ENCODE data around the gene CITED1. TPM values are rescaled to one million over a fixed set of nuclear protein-coding genes. Genes with fewer than 3 reads are reported as not detected.
A peak's percentile ranks its signal among the peaks of the same experiment; 100 is the strongest.

The CITED1 gene
- total RNA-seq, 1 experiment from 2014 or later: 2.8 TPM

DNA sequence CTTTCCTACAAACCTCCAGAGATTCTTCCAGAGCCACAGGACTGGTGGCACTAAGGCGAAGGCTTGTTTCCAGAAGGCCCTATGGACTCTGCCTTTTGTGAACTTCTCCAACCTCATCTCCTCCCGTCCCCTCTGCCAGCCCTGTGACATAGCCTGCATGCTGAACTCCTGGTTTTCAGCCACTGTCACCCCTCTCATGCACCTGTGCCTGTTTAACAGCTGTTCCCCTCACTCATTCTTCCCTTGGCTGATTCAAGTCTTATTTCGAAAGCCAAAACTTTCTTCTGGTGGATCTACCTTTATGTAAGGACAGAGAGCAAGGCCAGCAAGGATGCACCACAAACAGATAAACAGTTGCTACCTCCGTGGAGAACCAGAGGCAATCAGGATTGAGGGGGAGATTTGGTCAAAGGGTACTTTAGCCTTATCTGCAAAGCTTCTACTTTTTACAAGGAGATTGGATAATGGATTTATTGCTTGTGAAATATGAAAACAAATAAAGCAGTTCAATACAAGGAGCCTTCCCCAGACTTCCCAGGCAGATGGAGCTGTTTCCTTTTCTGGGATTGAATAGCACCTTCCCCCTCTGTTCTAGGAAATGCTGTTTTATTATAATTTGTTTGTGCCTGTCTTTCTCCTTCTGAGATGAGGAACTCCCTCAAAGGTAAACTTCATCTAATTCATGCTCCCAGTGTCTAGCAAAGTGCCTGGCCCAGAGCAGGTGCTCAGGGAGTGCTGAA, 5.7 kb downstream of the CITED1 start:
- ChIA-PET RAD21 (ENCODE audit: low non-redundant PET in 1 of 2, low total read pairs in 2 of 2, uncharacterized antibody in 2 of 2, unreplicated experiment in 2 of 2) (no interaction called here), CTCF (no interaction called here), POLR2A (no interaction called here)
- Histone ChIP-seq H3K9me2 (ENCODE audit: insufficient read depth) (no peaks in the 10 kb centered on the region), H3K4me1 (ENCODE audit: control insufficient read depth in 1 of 2, insufficient read depth in 2 of 2, low read length in 2 of 2) (no peaks in the 10 kb centered on the region), H3K27me3 (ENCODE audit: insufficient read depth, low read length) (no peaks in the 10 kb centered on the region; the same call in 1 of the 2 replicates), H3K4me3 (replicated peaks in 1 of 2; ENCODE audit: low read depth in 1 of 2, low read length in 2 of 2) (no peak overlapping the region), H3K27ac (ENCODE audit: low read depth, low read length) (no peak overlapping the region), H3K79me2 (ENCODE audit: insufficient read depth, low read length) (no peaks in the 10 kb centered on the region), H3K4me2 (ENCODE audit: low read length) (no peak overlapping the region), H2AFZ (ENCODE audit: low read depth, low read length, poor library complexity, severe bottlenecking) (no peak overlapping the region), H4K20me1 (ENCODE audit: insufficient read depth) (no peaks in the 10 kb centered on the region), H3K36me3 (ENCODE audit: control insufficient read depth in 1 of 2, insufficient read depth in 2 of 2, low read length in 2 of 2) (no peaks in the 10 kb centered on the region), H3K9ac (ENCODE audit: low read length) (no peak overlapping the region), H3K9me3 (ENCODE audit: control insufficient read depth in 1 of 2, insufficient read depth in 1 of 2, low read depth in 1 of 2, low read length in 2 of 2) (no peaks in the 10 kb centered on the region)
- intact Hi-C loops (cut with micrococcal nuclease): loop anchor here (10.0 kb wide), 1 partner anchor 245 kb away; no protein-coding TSS in a partner anchor
- BruUV-seq (replicated peaks): no TSS peak
- DNase-seq (ENCODE audit: low read depth, low spot score): no peak
- TF ChIP-seq MAX (IDR thresholded peaks at IDR 0.05) (no peak), FOSL1 (IDR thresholded peaks at IDR 0.05; ENCODE audit: low read depth) (no peak), RAD21 (IDR thresholded peaks at IDR 0.05; ENCODE audit: low read depth) (peak; percentile 8; the same call in 1 of the 2 replicates)
- ATAC-seq: no peak

- Histone ChIP-seq H3K4me2 (ENCODE audit: low read length) (no peak overlapping the region), H3K9me2 (ENCODE audit: insufficient read depth) (no peaks in the 10 kb centered on the region), H3K4me3 (replicated peaks in 1 of 2; ENCODE audit: low read depth in 1 of 2, low read length in 2 of 2) (no peak overlapping the region), H3K79me2 (ENCODE audit: insufficient read depth, low read length) (no peaks in the 10 kb centered on the region), H3K9ac (ENCODE audit: low read length) (no peak overlapping the region), H3K27me3 (ENCODE audit: insufficient read depth, low read length) (no peaks in the 10 kb centered on the region), H3K4me1 (ENCODE audit: control insufficient read depth in 1 of 2, insufficient read depth in 2 of 2, low read length in 2 of 2) (no peaks in the 10 kb centered on the region), H2AFZ (ENCODE audit: low read depth, low read length, poor library complexity, severe bottlenecking) (no peak overlapping the region), H3K27ac (ENCODE audit: low read depth, low read length) (no peak overlapping the region), H3K9me3 (ENCODE audit: control insufficient read depth in 1 of 2, insufficient read depth in 1 of 2, low read depth in 1 of 2, low read length in 2 of 2) (no peaks in the 10 kb centered on the region), H4K20me1 (ENCODE audit: insufficient read depth) (no peaks in the 10 kb centered on the region), H3K36me3 (ENCODE audit: control insufficient read depth in 1 of 2, insufficient read depth in 2 of 2, low read length in 2 of 2) (no peaks in the 10 kb centered on the region)
- DNase-seq (ENCODE audit: low read depth, low spot score) (no peak), ATAC-seq (peak; percentile 94)
- CTCF ChIA-PET: interaction anchor here (0.7 to 1.4 kb wide), 4 partner anchors 10 to 242 kb away, joined by 3 to 6 read pairs (median 4); partner anchors contain the start of gene RPS4X
- POLR2A ChIA-PET: interaction anchor here (0.8 kb wide), 1 partner anchor 21 kb away, joined by 3 read pairs; the partner anchor contains the start of gene RPS4X
- RAD21 ChIA-PET (ENCODE audit: low non-redundant PET in 1 of 2, low total read pairs in 2 of 2, uncharacterized antibody in 2 of 2, unreplicated experiment in 2 of 2): interaction anchor here in 1 of 2 experiments (1.0 kb wide), 1 partner anchor 242 kb away, joined by 4 read pairs; no protein-coding TSS in a partner anchor
- intact Hi-C loops (cut with micrococcal nuclease): no loop called here
- no TSS peak for BruUV-seq (replicated peaks)
- TF ChIP-seq TCF7L2 (IDR thresholded peaks at IDR 0.05; ENCODE audit: borderline replicate concordance, extremely low read depth, insufficient read depth, insufficient read length) (no peak), CTCF (IDR thresholded peaks at IDR 0.05 in 2 of 3, conservative IDR thresholded peaks at IDR 0.05 in 1 of 3; ENCODE audit: borderline replicate concordance in 1 of 3, insufficient read depth in 1 of 3, low read depth in 2 of 3, low read length in 2 of 3) (peak in 2 of 3 experiments; percentile 51 to 56; a peak in 4 of 6 replicates), RAD21 (IDR thresholded peaks at IDR 0.05; ENCODE audit: low read depth) (peak; percentile 45; the same call in 1 of the 2 replicates)
Measured at GRCh38 chrX:72297953-72298730, 7.6 kb downstream of the CITED1 start.
